Endothelial cell of umbilical vein (primary cell): ENCODE measurements around the gene VSTM4. TPM values are rescaled to one million over a fixed set of nuclear protein-coding genes. Genes with fewer than 3 reads are reported as not detected.

ENCODE experiments used
- BruUV-seq: library from RNA; stranded (reverse); fragments of 400-500 nt; replicated peaks from 2 replicates; lab custom pipeline; 2021; lab: Mats Ljungman, UMichigan
- CTCF ChIA-PET: fragments of 300-600, 350-600 bp; sonication (Branson Sonifier 250); formaldehyde crosslinking; loops from one replicate; lab custom pipeline; 2021; ENCODE audit warnings: antibody characterized with exemption, inconsistent platforms; lab: Charles Lee
- POLR2A ChIA-PET: fragments of 300-600, 350-600 bp; sonication (Branson Sonifier 250); formaldehyde crosslinking; loops from one replicate; lab custom pipeline; 2021; ENCODE audit warnings: antibody characterized with exemption, inconsistent platforms; lab: Charles Lee
- DNase-seq: peaks from one replicate; pipeline ENCODE4 v3.0.0-alpha.2; 2011; ENCODE audit warnings: low read depth, low spot score
- FAIRE-seq: peaks from 2 replicates; lab custom pipeline; 2011; peaks lifted over from hg19 to GRCh38; lab: Jason Lieb, UNC
- H2AFZ ChIP-seq: 2 replicates; pipeline ENCODE4 v1.6.0; 2012; ENCODE audit warnings: low read depth, low read length, control low read depth, inconsistent platforms
- H3K27ac ChIP-seq: 2 replicates; pipeline ENCODE4 v1.5.1; 2011; ENCODE audit warnings: low read depth, mild to moderate bottlenecking, control low read depth, low read length, moderate library complexity; ENCODE audit not compliant: insufficient read depth
- H3K27me3 ChIP-seq, 2 experiments: 2 replicates each; pipeline versions ENCODE4 v1.6.0 to v1.6.1; 2011; ENCODE audit warnings: low read length in 2 of 2, mixed read lengths in 1 of 2; ENCODE audit not compliant: control insufficient read depth in 2 of 2, insufficient read depth in 2 of 2
- H3K36me3 ChIP-seq, 2 experiments: 2 replicates in 1 of 2; 3 replicates in 1 of 2; pipeline ENCODE4 v1.5.1; 2011; ENCODE audit warnings: low read length in 2 of 2, mild to moderate bottlenecking in 1 of 2, moderate library complexity in 1 of 2; ENCODE audit not compliant: control insufficient read depth in 2 of 2, insufficient read depth in 2 of 2; ENCODE audit errors: extremely low read depth in 1 of 2
- H3K4me1 ChIP-seq: 3 replicates; pipeline ENCODE4 v1.5.1; 2011; ENCODE audit warnings: mild to moderate bottlenecking, low read length; ENCODE audit not compliant: control insufficient read depth, insufficient read depth; ENCODE audit errors: extremely low read depth
- H3K4me2 ChIP-seq: 2 replicates; pipeline ENCODE4 v1.6.1; 2011; ENCODE audit warnings: low read length, control low read depth, mixed read lengths; ENCODE audit not compliant: insufficient read depth
- H3K4me3 ChIP-seq, 3 experiments: fragments of 200-600 bp in 1 of 3; sonication (generic), shearing (Covaris generic) in 1 of 3; replicated peaks in 1 of 3; 2 replicates each; pipeline ENCODE4 v1.5.1; 2011 to 2016; ENCODE audit warnings: control low read depth in 3 of 3, low read length in 3 of 3, mild to moderate bottlenecking in 2 of 3, inconsistent platforms in 1 of 3, low read depth in 1 of 3, moderate library complexity in 1 of 3; ENCODE audit not compliant: insufficient read depth in 1 of 3
- H3K79me2 ChIP-seq: 2 replicates; pipeline ENCODE4 v1.6.0; 2012; ENCODE audit warnings: low read length, inconsistent platforms; ENCODE audit not compliant: control insufficient read depth, insufficient read depth
- H3K9ac ChIP-seq: replicated peaks from 2 replicates; pipeline ENCODE3; 2011; ENCODE audit warnings: low read length, control low read depth; ENCODE audit not compliant: insufficient read depth; ENCODE audit errors: extremely low read depth
- H3K9me1 ChIP-seq: replicated peaks from 3 replicates; pipeline ENCODE4 v1.6.0; 2011; ENCODE audit warnings: mild to moderate bottlenecking, low read length; ENCODE audit not compliant: control insufficient read depth, insufficient read depth; ENCODE audit errors: extremely low read depth
- H3K9me3 ChIP-seq: replicated peaks from 2 replicates; pipeline ENCODE4 v1.5.1; 2012; ENCODE audit warnings: low read length, inconsistent platforms; ENCODE audit not compliant: control insufficient read depth, insufficient read depth
- H4K20me1 ChIP-seq: replicated peaks from 2 replicates; pipeline ENCODE3; 2011; ENCODE audit warnings: mild to moderate bottlenecking, low read length; ENCODE audit not compliant: control insufficient read depth, insufficient read depth; ENCODE audit errors: extremely low read depth
- CTCF ChIP-seq, 2 donors: IDR thresholded peaks; 1 replicate in 1 of 2; 2 replicates in 1 of 2; pipeline ENCODE4 v1.5.1; 2011; ENCODE audit warnings: low read length in 2 of 2, mild to moderate bottlenecking in 2 of 2, moderate library complexity in 2 of 2, control low read depth in 1 of 2, inconsistent platforms in 1 of 2, low read depth in 1 of 2; ENCODE audit not compliant: insufficient read depth in 1 of 2; ENCODE audit errors: extremely low read depth in 1 of 2
- EZH2 ChIP-seq: IDR thresholded peaks from 2 replicates; pipeline ENCODE4 v1.6.1; 2012; ENCODE audit warnings: borderline replicate concordance, low read depth, mild to moderate bottlenecking, moderate library complexity, low read length, inconsistent platforms; ENCODE audit not compliant: severe bottlenecking
- FOS ChIP-seq: IDR thresholded peaks from 2 replicates; pipeline ENCODE4 v1.6.1; 2011; ENCODE audit warnings: mild to moderate bottlenecking, low read length, moderate library complexity, borderline replicate concordance; ENCODE audit not compliant: insufficient read depth
- GATA2 ChIP-seq: IDR thresholded peaks from 2 replicates; pipeline ENCODE4 v1.7.0; 2011; ENCODE audit warnings: low read depth, mild to moderate bottlenecking, moderate library complexity, mixed read lengths, low read length; ENCODE audit not compliant: insufficient read length, insufficient read depth
- JUN ChIP-seq: IDR thresholded peaks from 2 replicates; pipeline ENCODE4 v1.6.1; 2011; ENCODE audit warnings: borderline replicate concordance, low read depth; ENCODE audit not compliant: insufficient read length, insufficient read depth
- MAX ChIP-seq: IDR thresholded peaks from 2 replicates; pipeline ENCODE4 v1.6.1; 2011; ENCODE audit not compliant: insufficient read depth, insufficient read length
- MYC ChIP-seq: IDR thresholded peaks from one replicate; pipeline ENCODE4 v1.6.1; 2011; ENCODE audit warnings: mild to moderate bottlenecking, low read depth, low read length
- POLR2A ChIP-seq: IDR thresholded peaks from 2 replicates; pipeline ENCODE4 v1.6.1; 2012; ENCODE audit warnings: low read depth, mild to moderate bottlenecking, control low read depth, low read length
- POLR2AphosphoS5 ChIP-seq: IDR thresholded peaks from 2 replicates; pipeline ENCODE4 v1.6.1; 2012; ENCODE audit warnings: low read depth, mild to moderate bottlenecking, control low read depth, low read length, moderate library complexity; ENCODE audit not compliant: insufficient read depth
- dilution Hi-C: fragments of 300-500 bp; cut with MboI; formaldehyde crosslinking; loops from one replicate; pipeline ENCODE4 v1.15.0; 2019; ENCODE audit warnings: low sequenced_read_pairs; ENCODE audit not compliant: extremely low pct_ligation_motif_present
- intact Hi-C: fragments of 100-400 bp; cut with micrococcal nuclease; formaldehyde crosslinking; loops from one replicate; pipeline ENCODE4 v1.10.0; 2022
- polyA plus RNA-seq, 4 experiments: library from polyadenylated mRNA; depleted of rRNA in 3 of 4; stranded (reverse) in 3 of 4; unstranded in 1 of 4; fragments of >200 nt; gene quantifications; 2 replicates each; pipeline versions ENCODE4 v1.2.1 to v1.2.3, GENCODE V29; 2011 to 2012; ENCODE audit warnings: missing spikeins in 1 of 4
- total RNA-seq: library from RNA; stranded (reverse); gene quantifications from 2 replicates; pipeline ENCODE4 v1.2.3, GENCODE V29; 2021

The VSTM4 gene
- total and polyA plus RNA-seq, 2 donors (not counting 3 experiments of a cell fraction or from before 2014, with no cell fraction given), result 0.07 TPM

GRCh38 chr10:49049660-49050059, 65.7 kb downstream of the VSTM4 start:
- FAIRE-seq, result no peak
- no TSS peak for BruUV-seq
- no peaks in the 10 kb centered on the region for H4K20me1 ChIP-seq
- no peaks in the 10 kb centered on the region for H3K79me2 ChIP-seq
- no peaks in the 10 kb centered on the region for H3K9me1 ChIP-seq
- H2AFZ ChIP-seq, result no peak overlapping the region
- no peak for DNase-seq
- H3K27ac ChIP-seq, result no peak overlapping the region
- no peaks in the 10 kb centered on the region for H3K27me3 ChIP-seq
- ChIA-PET CTCF (interaction anchor here (0.5 to 0.8 kb wide), 2 partner anchors 11 to 44 kb away, joined by 3 to 5 read pairs; no protein-coding TSS in a partner anchor), POLR2A (no interaction called here)
- dilution Hi-C loops, result no loop called here
- H3K4me3 ChIP-seq, result no peak overlapping the region
- H3K4me2 ChIP-seq, result no peak overlapping the region
- H3K9ac ChIP-seq, result no peak overlapping the region
- no peaks in the 10 kb centered on the region for H3K9me3 ChIP-seq
- no peaks in the 10 kb centered on the region for H3K4me1 ChIP-seq
- no peaks in the 10 kb centered on the region for H3K36me3 ChIP-seq
- intact Hi-C loops, result no loop called here
- TF ChIP-seq POLR2AphosphoS5 (no peak), JUN (no peak), GATA2 (no peak), CTCF (IDR thresholded peaks at IDR 0.05; ENCODE audit: extremely low read depth in 1 of 2, insufficient read depth in 1 of 2, low read depth in 1 of 2, low read length in 2 of 2) (no peak), MYC (no peak), EZH2 (no peak), FOS (no peak), MAX (no peak), POLR2A (no peak)
